Endometrial microvascular endothelial cells (primary cell): ENCODE measurements around the gene LPP. TPM values are rescaled to one million over a fixed set of nuclear protein-coding genes. Genes with fewer than 3 reads are reported as not detected.

ENCODE experiments used
- in situ Hi-C: cut with HindIII; loops from 2 replicates; pipeline ENCODE4 v1.10.0; 2017; ENCODE audit warnings: low sequenced_read_pairs, low pct_unique_long_range_greater_than_20kb; ENCODE audit errors: inconsistent ontology term
- total RNA-seq: library from RNA; depleted of rRNA; stranded (reverse); fragments of >200 nt; gene quantifications from one replicate; pipeline ENCODE4 v1.2.3, GENCODE V29; 2015; ENCODE audit errors: inconsistent ontology term

The LPP gene
- total RNA-seq, 1 donor from 2014 or later, result 43.2 TPM

DNA sequence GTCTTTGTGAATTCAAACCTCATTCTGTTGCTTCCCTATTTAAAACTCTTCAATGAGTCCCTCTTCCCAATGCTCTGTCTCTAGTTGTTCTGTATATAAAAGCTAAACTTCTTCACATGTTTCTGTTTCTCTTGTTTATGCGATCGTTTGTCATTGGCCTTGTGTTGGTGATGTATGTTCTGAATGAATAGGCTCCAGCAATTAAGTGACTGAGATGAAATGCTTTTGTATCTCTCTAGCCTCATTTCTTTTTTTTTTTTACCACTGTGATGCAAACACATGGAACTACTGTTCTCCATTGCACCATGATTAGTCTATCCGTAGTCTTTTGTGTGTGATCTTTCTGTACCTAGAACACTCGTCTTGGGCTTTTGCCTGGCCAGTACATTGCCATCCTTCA lies 637.4 kb downstream of the LPP start:
- in situ Hi-C loops, result loop anchor here (10.0 kb wide), 1 partner anchor 143 kb away; no protein-coding TSS in a partner anchor

DNA sequence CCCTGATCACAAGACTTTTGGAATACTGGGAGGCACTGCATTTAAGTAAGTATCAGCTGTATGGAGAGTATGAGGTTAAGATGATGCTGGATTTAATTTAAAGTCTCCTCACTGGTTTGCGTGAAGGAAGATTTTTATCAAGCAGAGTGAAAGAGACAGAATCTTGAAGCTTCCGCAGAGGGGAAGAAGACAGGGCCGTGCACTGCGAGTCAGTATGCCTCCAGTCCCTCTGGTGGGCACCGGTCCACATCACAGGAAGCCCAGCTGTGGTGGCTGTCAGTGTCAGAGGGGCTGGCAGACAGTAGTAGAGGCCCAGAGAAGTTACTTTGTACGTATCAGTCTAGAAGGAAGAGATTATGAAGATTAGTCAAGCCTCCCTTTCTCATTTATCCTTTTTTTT lies 638.8 kb downstream of the LPP start:
- in situ Hi-C loops, result loop anchor here (10.0 kb wide), 1 partner anchor 142 kb away; no protein-coding TSS in a partner anchor

DNA sequence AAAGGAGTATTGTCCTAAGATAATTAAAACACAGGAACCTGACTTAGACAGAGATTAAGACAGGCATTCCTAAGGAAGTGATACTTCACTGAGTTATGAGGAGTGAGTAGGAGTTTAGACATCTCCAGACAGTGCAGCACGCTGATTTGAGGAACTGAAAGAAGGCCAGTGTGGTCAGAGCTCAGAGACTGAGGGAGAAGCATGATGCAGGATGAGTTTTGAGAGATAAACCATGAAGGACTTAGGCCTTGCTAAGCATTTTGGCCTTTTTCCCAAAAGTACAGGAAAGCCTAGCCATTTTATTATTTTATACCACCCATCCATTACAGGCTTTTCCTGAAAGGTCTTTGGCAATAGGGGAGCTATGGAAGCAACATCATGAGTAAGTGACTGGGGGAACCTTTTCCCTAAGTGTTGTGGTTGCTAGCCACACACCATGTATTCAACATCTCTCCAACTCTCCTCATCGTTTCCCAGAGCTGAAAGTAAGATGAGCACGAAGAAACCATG lies 642.2 kb downstream of the LPP start:
- in situ Hi-C loops, result loop anchor here (10.0 kb wide), 1 partner anchor 139 kb away; no protein-coding TSS in a partner anchor

DNA sequence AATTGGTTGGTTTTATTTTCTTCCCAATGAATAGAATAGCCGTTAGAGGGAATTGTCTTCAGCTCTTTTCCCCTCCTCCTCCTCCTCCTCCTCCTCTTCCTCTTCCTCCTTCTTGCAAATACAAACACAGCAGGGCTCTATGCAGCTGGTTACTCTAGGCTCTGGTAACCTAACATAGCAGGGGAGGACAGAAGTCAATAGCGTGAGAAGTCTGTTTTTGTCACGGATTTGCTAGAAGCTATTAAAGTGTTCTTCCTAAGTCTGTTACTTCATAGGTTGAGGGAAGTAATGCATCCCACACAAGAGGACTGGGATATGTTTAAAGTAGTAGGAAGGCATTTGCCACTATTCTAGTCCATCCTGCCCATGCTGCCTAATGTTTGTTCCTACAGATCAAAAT lies 643.1 kb downstream of the LPP start:
- in situ Hi-C loops, result loop anchor here (10.0 kb wide), 1 partner anchor 138 kb away; no protein-coding TSS in a partner anchor

DNA sequence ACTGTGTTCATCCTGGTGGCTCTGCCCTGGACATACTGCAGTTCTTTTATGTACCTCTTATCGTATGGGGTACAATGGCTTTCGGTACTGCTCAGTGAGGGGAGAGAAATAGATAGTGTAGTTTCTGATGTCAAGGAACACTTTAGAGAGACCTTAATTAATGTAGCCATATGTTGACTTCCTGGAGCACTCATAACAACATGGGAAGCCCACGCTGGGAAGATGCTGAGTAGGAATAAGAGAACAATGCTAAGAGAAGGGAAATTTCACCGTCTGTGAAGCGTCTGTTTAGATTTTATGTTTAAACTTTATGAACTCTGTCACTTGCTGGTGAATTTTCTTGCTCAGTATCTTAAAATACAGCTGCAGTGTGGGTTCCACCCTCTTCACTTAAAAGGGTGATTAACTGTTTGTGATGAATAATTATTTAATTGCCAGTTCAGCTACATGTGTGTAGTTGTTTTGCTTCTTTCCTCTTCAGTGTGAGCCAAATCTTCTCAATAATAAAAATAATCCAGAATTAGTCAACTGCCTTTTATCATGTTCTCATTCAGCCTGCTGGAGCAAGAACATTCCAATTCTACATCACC lies 644.7 kb downstream of the LPP start:
- in situ Hi-C loops, result loop anchor here (10.0 kb wide), 1 partner anchor 136 kb away; no protein-coding TSS in a partner anchor

DNA sequence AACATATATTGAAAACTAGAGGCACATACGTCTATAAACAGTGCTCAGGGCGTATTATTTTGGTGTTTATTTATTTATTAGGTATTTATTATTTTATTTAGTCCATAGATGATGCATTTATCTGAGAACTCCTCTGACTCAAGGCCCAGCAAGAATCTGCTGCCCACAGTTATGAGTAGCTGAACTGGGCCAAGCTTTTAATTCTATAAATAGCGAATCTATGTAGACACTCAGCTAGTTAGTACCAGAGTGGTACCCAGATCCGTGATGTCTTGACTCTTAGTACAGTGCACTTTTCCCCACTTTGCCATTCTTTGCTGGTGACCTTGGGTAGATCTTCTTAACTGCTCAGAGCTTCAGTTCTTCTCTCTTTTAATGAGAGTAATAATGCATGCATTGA lies 647.4 kb downstream of the LPP start:
- in situ Hi-C loops, result no loop called here

DNA sequence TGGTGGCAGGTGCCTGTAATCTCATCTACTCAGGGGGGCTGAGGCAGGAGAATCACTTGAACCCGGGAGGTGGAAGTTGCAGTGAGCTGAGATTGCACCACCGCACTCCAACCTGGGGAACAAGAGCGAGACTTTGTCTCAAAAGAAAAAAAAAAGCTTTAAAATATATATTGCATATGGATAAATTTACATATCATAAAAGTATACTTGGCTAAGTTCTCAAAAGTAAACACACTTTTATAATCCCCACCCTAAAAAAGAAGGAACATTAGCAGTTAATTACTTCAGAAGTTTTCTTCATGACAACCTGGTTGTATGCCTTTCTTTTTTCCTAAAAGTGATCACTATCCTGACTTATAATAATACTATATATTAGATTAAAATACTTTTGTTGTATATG lies 648.7 kb downstream of the LPP start:
- in situ Hi-C loops, result no loop called here

DNA sequence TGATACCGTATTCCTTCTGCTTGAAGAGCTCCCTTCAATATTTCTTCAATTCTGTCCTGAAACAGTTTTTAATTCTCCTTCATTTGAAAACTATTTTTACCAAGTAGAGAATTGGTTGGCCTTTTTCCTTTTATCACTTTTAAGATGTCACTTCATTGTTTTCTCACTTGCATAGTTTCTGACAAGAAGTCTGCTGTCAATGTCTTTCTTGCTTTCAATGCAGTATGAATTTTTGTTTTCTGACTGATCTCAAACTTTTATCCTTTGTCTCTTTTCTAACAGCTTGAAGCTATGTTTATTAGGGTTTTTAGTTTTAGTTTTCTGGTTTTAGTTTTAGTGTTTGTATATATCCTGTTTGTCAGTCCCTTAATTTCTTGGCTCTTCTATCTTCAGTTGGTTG lies 653.0 kb downstream of the LPP start:
- in situ Hi-C loops, result no loop called here

DNA sequence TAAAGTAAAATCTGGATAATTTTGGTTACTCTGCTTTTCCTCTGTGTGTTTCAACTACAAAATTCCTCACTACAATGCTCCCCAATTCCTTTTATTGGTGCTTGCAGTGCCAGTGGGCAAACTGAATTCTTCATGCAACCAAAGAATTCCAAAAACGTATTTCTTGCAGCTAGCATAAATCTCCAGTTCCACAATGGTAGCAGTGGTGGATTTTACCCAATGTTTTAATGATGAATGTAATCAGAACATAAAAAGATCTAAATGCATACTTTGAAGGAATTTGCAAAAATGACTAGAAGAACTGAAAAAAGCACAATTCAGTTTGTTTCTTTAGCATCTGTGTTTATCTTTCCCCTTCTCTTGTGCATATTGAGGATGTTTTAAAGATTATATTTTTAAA lies 658.2 kb downstream of the LPP start:
- in situ Hi-C loops, result no loop called here

DNA sequence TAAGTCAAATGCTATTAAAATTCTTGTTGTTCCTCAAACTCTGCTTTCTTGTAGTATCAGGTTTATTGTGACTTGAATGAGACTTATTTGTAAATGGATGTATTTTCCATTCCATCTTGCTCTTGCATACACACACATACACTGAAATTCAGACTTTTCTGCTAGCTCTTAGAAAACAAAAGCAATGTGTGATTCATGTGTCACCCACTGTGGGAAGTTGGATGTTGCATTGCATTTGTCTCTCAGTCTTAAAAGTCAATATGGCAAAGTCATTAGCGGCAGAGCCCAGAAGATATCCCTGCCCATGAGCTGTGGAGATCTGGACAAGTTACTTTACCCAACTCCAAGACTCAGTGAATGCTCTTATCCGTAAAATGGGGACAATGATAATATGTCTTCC lies 660.6 kb downstream of the LPP start:
- in situ Hi-C loops, result no loop called here

DNA sequence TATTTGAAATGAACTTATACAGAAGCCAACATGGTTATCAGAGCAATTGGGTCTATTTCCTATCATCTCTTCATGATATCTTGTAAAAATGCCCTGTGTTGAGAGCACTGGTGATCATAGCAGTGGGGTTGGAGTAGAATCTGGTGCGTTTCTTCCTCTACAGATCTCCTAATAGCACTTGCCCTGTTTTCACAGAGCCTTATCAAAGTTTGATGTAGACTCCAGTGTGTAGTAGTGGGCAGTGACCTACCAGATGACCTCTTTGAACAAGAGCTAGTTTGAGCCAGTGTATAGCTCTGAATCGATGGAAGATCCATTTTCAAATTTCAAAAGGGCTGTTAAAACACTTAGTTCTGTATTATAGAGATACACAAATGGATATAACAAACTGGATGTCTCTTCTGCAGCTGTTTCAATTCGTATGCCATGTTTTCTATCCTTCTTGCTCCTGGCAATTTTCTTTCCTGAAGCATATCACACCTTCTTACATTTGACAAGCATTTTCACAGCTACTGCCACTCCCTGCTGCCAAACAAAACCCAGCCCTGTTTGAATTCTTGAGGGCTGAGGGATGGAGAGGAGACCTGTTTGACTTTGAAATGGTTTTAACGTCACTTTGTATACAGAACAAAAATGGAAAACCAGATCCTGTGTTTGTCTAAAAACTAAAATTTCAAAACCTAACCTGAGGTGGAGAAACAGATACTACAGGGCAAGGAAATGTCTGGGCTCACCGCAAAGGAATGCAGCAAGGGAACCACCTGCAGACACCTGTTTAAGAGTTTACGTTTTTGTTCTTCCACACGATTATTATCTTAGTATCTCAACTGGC lies 663.4 kb downstream of the LPP start:
- in situ Hi-C loops, result no loop called here

DNA sequence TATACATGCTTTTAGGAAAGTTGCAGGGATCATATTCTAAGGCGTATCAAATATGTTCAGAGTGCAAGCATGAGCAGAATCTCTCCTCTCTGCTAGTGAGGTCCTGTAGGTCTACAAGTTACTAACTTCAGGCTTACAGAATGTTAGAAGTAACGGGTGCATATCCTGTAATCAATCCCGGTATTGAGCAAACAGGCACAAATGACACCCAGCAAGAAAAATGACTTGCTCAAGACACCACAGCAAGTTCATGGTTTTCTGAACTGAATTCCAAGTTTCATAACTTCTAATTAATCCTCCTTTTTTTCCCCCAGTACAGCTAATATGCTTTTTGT lies 663.9 kb downstream of the LPP start:
- in situ Hi-C loops, result no loop called here

DNA sequence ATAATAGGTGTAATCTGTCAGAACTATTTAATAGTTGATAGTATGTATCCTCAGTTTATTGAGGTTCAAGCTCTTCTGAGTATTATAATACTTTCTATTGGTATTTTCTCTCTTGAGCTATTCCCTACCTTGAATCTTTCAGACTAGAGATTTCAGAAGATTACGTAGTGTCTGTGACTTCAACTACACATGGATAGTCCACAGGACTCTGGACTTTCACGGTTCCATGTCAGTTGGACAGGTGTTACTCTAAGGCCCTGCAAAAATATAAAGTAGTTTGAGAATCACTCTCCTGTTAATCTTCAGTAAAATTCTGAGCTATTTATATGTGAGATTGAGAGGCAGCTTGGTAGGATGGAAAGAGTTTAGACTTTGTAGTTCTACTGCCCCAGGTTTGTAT lies 664.3 kb downstream of the LPP start:
- in situ Hi-C loops, result no loop called here

DNA sequence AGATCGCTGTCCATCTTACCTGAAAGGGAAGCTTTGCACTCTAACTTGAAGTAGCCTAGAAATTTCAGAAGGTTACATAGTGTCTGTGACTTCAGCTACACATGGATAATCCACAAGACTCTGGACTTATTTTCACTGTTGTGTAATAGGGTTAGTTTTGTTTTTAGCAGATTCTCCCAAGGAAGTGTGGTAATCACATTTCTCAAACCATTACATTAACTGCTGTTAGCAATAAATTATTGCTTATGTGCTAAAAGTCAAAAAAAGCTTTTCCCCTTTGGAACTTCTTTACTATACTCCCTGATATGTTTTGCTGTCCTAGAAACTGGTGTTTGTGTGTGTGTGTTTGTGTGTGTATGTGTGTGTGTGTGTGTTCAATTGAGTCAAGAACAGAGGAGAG lies 666.0 kb downstream of the LPP start:
- in situ Hi-C loops, result no loop called here

DNA sequence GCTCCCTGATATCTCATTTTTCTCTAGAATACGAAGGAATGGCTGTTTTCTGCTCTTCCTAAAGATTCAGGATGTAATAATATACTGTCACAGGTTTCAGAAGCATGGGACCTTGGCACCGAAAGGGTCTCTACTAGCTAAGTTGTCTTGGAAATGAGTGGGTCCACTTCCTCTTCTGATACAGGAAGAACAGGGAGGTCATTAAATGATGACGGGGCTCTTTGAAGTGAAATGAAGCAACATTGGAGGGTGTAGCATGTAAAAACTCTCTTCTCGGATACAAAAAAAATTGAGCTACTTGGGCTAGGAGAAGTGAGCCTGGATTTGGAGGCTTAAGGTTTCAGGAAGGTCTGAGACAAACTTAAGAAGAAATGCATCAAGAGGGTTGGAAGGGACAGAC lies 668.0 kb downstream of the LPP start:
- in situ Hi-C loops, result no loop called here

DNA sequence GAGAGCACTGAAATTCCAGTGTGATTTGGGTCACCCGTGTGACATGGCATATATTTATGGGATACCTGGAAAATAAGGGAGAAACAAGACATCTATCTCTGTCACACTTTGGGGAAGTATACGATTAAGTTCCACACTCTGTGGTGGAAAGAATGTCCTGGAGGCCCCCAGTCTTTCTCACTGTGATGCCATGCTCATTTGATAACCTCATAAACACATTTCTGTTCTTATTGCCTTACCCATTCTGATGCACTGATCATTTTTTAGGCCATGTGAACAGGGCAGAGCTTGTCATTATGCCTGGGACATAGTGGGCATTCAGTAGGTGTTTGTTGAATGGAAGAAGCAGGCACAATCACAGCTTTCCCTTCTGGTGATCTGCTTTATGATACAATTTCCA lies 668.5 kb downstream of the LPP start:
- in situ Hi-C loops, result no loop called here

DNA sequence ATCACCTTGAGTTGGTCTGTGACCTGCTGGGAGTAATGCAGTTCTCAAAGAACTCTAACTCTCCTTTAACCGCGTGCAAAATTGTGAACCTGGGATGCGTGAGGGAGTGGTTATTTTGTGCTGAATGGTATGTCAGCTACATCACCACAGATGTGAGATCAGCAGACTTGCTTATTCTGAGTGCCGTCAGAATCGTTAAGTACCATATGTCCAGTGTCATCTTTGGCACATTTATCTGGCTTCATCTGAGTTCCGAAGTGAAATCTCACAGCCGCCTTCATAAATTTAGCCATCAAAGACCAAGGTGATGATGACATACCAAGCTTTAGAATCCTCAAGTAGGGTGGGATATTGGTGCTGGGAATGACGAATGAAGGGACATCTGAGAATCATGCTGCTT lies 670.6 kb downstream of the LPP start:
- in situ Hi-C loops, result no loop called here

DNA sequence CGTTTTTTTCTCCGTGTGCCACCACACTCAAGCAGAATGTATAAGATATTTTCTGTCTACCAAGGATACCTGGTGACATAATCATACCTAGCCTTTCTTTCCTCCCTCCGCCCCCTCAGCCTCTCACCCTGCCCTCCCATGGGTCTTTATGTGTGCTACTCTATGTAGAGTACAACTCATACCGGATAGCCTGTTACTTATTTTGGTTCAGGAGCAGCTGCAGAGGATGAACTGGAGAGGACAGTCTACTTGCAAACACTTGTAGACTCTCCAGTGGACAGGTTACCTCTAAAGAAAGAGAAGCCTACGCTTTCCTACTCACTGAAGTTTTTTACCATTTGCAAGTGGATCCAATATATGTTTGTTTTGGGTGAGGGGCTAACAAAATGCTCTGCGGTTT lies 671.9 kb downstream of the LPP start:
- in situ Hi-C loops, result no loop called here

DNA sequence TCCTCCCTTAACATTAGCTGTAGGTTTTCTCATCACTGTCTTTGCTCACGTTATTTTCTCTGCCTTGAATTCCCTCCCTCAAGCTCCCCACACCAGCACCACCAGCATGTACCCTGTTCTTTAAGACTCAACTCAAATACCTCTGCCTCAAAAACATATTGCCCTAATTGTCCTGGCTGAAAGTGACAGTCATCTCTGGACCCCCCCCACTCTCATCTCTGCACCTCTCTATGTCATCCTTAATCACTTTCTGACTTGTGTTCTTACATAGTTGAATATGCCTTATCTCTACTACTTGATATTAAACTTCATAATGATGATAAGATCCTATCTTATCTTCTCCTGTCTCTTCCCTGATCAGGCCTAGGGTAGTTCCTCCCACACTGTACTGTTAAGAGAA lies 672.6 kb downstream of the LPP start:
- in situ Hi-C loops, result no loop called here

DNA sequence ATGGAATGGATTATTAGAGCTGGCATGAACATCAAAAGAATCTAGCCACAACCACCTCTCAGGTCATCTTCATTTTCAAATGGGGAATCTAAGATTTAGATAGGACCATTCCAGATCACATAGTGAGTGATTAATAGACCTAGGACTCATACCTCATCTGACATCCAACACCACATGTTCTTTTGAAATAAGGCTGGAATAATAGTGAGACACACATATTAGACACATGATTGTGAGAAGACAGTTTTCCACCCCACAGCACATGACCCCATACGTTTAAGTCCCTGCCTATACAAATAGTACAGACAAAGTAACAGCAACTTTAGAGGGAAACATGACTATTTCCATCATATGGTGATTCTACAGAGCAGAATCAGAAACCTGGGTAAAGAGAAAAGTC lies 673.1 kb downstream of the LPP start:
- in situ Hi-C loops, result no loop called here
